NCI-H128 (cell line): ENCODE data around the gene FOXO3.

ENCODE experiments used
- DNase-seq: peaks from one replicate; lab custom pipeline; 2025; ENCODE audit not compliant: unreplicated experiment; lab: John Stamatoyannopoulos, UW

The FOXO3 gene

GRCh38 chr6:108574457-108575141, 13.9 kb downstream of the FOXO3 start:
- no peak for DNase-seq

GRCh38 chr6:108575905-108576494, 15.3 kb downstream of the FOXO3 start:
- DNase-seq, result no peak

GRCh38 chr6:108576709-108577108, 16.0 kb downstream of the FOXO3 start:
- DNase-seq, result no peak

DNA sequence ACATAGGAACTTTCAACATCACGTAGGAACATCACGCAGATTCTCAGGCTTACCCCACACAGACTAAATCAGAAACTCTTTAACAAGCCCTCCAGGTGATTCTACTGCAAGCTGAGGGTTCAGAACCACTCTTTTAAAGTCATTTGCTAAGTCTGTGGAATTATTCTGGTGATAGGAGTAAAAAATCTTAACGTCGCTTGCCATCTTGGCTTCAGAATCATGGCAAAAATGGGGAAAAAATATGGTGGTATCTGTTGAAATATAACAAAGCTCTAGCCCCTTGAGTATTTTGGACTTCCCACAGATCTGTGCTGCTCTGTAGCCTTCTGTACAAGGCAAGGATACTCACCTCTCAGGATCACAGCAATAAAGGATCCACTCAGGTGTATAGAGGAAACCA, 17.4 kb downstream of the FOXO3 start:
- DNase-seq, result no peak

- no peak for DNase-seq
Measured at GRCh38 chr6:108578595-108579327, 18.0 kb downstream of the FOXO3 start.

- DNase-seq, result no peak
Measured at GRCh38 chr6:108579328-108579721, 18.6 kb downstream of the FOXO3 start.

DNA sequence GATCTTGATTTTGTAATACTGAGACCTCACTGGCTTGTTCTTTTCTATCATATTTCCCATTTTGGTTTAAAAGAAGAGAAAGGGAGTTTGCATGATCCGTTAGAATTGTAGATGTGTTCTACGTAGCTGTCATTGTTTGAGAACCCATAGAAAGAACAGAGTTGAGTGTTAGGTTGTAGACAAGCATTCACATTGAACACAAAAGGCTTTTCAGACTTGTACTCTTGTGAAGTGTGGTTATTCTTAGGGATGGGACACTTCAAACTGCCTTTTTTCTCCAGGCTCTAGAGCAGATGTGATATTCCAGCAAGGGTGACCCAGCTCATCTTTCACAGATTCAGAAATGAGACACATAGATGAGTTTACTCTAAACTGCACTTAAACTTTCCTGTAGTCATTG, 19.9 kb downstream of the FOXO3 start:
- DNase-seq, result no peak

DNA sequence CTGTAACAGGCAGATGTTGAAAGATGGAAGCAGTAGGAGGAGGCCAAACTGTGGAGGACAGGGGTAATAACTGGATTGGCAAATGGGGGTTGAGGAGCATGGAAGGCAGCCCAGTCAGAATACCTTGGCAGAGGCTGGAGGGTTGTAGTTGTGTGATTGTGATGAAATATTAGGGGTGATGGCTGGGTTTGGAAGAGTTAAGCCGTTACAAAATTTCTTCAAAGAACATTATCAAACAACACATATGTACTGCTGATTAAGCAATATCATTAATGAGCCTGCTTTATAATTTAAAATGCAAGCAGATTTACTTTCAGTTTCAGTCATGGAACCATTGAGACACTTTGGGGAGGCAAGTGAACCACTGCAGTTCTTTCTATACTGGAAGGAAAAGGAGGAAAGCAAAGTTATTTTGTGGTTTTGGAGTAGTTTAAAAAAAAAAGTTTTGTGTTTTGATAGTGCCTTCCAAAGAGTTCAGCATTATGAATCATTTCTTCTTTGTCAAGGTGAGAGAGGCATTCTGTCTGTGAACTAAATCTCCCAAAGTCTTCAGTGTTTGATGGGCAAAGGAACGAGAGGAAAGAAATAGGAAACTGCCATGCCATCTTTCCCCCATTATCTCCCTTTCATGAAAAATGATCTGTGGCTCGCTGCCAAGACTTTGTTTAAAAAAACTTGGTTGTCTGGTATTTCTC, 20.7 kb downstream of the FOXO3 start:
- no peak for DNase-seq

DNA sequence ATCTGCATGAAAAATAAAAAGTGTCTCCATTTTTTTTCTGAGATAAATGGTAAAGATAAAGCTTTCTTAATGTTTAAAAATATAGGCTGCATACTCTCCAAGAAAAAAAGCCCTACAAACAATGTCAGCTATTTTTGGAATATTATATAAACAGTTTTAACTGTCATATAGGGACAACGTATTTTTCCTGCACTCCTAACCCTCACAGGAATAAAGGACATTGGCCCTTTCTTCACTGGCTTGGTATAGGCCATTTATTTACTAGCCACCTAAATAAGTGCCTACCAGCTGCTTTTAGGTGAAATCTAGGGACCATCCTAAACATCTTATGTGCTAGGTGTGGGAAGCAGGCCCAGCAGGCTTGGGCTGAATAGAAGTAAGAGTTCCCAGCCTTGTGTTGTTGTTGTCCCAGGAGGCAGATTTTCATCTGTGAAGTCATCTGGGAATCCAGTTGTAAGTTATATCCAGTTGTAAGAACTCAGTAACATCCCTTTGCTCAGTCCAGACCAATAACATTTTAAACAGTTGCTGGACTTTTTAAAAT, 21.3 kb downstream of the FOXO3 start:
- no peak for DNase-seq

GRCh38 chr6:108582618-108583017, 21.9 kb downstream of the FOXO3 start:
- DNase-seq, result no peak

DNA sequence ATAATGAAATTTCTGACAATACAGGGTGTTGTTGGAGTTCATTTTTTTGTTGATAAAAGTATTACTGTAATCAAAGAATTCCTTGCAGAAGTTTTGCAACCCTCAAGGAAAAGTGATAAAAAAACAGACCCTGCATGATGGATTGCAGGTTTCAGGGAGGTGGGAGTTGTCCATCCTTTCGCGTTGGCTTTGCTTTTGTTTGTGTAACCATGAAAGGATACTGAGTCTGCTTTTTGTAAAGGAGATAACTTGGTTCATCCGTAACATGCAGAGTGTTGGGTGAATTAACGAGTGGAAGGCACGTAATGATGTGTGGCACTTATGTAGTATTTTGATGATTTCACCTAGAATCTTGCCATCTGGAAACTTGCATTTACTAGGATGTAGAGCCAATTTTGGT, 23.6 kb downstream of the FOXO3 start:
- no peak for DNase-seq

- no peak for DNase-seq
Measured at GRCh38 chr6:108585359-108585758, 24.6 kb downstream of the FOXO3 start.

- no peak for DNase-seq
Measured at GRCh38 chr6:108585921-108586536, 25.3 kb downstream of the FOXO3 start.

GRCh38 chr6:108587258-108588059, 26.7 kb downstream of the FOXO3 start:
- no peak for DNase-seq

GRCh38 chr6:108588586-108588985, 27.9 kb downstream of the FOXO3 start:
- DNase-seq, result no peak

DNA sequence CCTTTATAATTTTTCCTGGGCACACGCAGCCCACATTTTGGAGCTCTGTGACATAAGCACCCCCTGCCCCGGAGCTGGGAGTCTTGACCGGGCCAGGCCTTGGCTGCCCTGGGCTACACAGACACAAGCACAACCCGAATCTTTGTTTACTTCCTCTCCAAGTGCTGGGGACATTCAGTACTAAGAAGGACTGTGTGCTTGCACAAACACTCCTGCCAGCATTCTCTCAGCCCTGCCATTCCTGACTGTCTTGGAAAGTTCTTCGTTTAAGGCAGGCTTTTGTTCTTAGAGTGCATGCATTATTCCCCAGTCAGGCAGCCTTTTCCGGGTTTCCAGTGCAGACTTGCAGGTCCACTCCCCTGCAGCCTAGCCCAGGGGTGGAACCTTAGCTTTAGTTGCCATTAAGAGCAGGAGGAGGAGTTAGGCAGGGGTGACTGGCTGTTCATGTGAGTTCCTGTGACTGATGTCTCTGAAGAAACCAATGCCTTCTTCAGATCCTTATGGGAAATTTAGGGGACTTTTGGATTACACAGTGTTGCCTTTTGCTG, 28.6 kb downstream of the FOXO3 start:
- DNase-seq, result no peak

DNA sequence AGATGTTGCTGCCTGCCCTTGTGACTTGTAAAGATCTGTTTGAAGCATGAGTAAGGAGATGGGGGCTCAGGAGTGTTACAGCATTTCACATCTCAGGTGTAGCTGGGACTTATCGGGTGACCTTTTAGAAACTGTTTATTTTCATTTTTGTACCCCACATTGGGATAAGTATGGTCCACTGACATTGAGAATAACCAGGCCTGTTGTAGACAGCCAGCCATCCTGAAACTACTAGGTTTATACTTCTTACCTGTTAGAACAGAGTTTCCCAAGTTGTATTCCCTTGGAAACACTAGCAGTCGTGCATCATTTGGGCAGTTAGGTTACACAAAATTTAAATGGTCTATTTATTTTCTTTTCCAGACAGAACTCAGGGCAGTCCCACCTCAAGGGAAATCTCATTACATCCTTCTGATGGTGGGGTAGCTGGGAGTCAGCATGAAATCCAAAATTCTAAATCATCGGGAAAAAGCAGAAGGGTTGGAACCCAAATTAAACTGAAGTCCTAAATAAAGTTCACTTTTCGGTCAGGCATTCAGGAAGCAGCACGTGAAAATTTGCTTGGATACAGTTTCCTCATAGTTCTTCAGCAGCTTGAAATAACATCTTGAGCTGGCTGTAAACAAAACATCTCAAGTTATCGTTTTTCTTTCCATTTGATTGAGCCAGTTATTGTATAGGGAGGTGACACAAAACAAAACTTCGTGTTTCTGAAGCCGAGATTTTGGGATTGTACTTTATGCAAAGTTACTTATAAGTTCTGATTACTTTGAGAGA, 30.5 kb downstream of the FOXO3 start:
- DNase-seq, result no peak

GRCh38 chr6:108592371-108593337, 31.9 kb downstream of the FOXO3 start:
- no peak for DNase-seq
